Neural progenitor cell (in vitro differentiated cells): Measurements from ENCODE around the gene ARHGAP40. TPM values are rescaled to one million over a fixed set of nuclear protein-coding genes. Genes with fewer than 3 reads are reported as not detected.

Source experiments
- DNase-seq: peaks from one replicate; pipeline ENCODE4 v3.0.0-alpha.2; 2016; ENCODE audit warnings: low spot score
- H2AFZ ChIP-seq: fragments of 200-600 bp; sonication (generic); replicated peaks from 2 replicates; pipeline ENCODE4 v1.6.1; 2016; ENCODE audit warnings: antibody characterized with exemption
- H3F3A ChIP-seq: fragments of 200-600 bp; sonication (generic); 2 replicates; pipeline ENCODE4 v1.6.1; 2016; ENCODE audit warnings: antibody characterized with exemption, low read depth
- H3K27ac ChIP-seq: fragments of 200-600 bp; sonication (generic); 2 replicates; pipeline ENCODE4 v1.5.1; 2016; ENCODE audit warnings: mild to moderate bottlenecking
- H3K27me3 ChIP-seq: fragments of 200-600 bp; sonication (generic); 2 replicates; pipeline ENCODE4 v1.6.1; 2016; ENCODE audit warnings: mild to moderate bottlenecking, moderate library complexity
- H3K36me3 ChIP-seq: fragments of 200-600 bp; sonication (generic); 2 replicates; pipeline ENCODE4 v1.5.1; 2016
- H3K4me1 ChIP-seq: fragments of 200-600 bp; sonication (generic); 2 replicates; pipeline ENCODE4 v1.6.1; 2016; ENCODE audit warnings: mixed run types
- H3K4me2 ChIP-seq: fragments of 200-600 bp; sonication (generic); 2 replicates; pipeline ENCODE4 v1.6.1; 2016
- H3K4me3 ChIP-seq: fragments of 200-600 bp; sonication (generic); 2 replicates; pipeline ENCODE4 v1.5.1; 2016
- H3K79me2 ChIP-seq: fragments of 200-600 bp; sonication (generic); 2 replicates; pipeline ENCODE4 v1.6.1; 2016; ENCODE audit warnings: low read depth
- H3K9ac ChIP-seq: fragments of 200-600 bp; sonication (generic); 2 replicates; pipeline ENCODE4 v1.6.1; 2016
- H3K9me3 ChIP-seq: fragments of 200-600 bp; sonication (generic); 2 replicates; pipeline ENCODE4 v1.5.1; 2016; ENCODE audit warnings: low read depth
- H4K20me1 ChIP-seq: fragments of 200-600 bp; sonication (generic); 2 replicates; pipeline ENCODE4 v1.6.1; 2016; ENCODE audit warnings: low read depth
- H3K27ac Mint-ChIP-seq: 3 replicates; pipeline ENCODE4 v1.8.0; 2021; ENCODE audit warnings: mixed read lengths
- H3K27me3 Mint-ChIP-seq: 2 replicates; pipeline ENCODE4 v1.8.0; 2022; ENCODE audit warnings: low read depth, mild to moderate bottlenecking, inconsistent platforms, moderate library complexity, mixed read lengths; ENCODE audit not compliant: insufficient read depth
- H3K36me3 Mint-ChIP-seq: 3 replicates; pipeline ENCODE4 v1.8.0; 2021; ENCODE audit warnings: mixed read lengths
- H3K4me1 Mint-ChIP-seq: 3 replicates; pipeline ENCODE4 v1.8.0; 2021; ENCODE audit warnings: mixed read lengths
- H3K4me3 Mint-ChIP-seq: 3 replicates; pipeline ENCODE4 v1.8.0; 2021; ENCODE audit warnings: mild to moderate bottlenecking, moderate library complexity, mixed read lengths
- H3K9me3 Mint-ChIP-seq: 3 replicates; pipeline ENCODE4 v1.8.0; 2020; ENCODE audit warnings: mixed read lengths
- CTCF ChIP-seq: fragments of 200-600 bp; sonication (generic); IDR thresholded peaks from 2 replicates; pipeline ENCODE4 v1.5.1; 2017; ENCODE audit warnings: antibody characterized with exemption, mild to moderate bottlenecking
- EZH2 ChIP-seq: fragments of 200-600 bp; sonication (generic); IDR thresholded peaks from 2 replicates; pipeline ENCODE4 v1.6.1; 2017; ENCODE audit warnings: antibody characterized with exemption, mild to moderate bottlenecking, moderate library complexity
- EZH2phosphoT487 ChIP-seq: fragments of 200-600 bp; sonication (generic); IDR thresholded peaks from 2 replicates; pipeline ENCODE4 v1.6.1; 2017; ENCODE audit warnings: antibody characterized with exemption
- total RNA-seq: library from RNA; depleted of rRNA; stranded (reverse); fragments of >200 nt; gene quantifications from 2 replicates; pipeline ENCODE4 v1.2.3, GENCODE V29; 2015; ENCODE audit warnings: low replicate concordance

ARHGAP40 gene
- total RNA-seq, 1 donor from 2014 or later = not detected

GRCh38 chr20:38658879-38659596 lies 57.4 kb downstream of the ARHGAP40 start:
- H3K4me1 ChIP-seq = peaks cover 12% of the 10 kb centered on the region
- peaks cover 34% of the 10 kb centered on the region for H3K27me3 ChIP-seq
- H3K36me3 ChIP-seq = no peaks in the 10 kb centered on the region
- peak overlapping the region; percentile 25 for H3K4me2 ChIP-seq
- H4K20me1 ChIP-seq = peaks cover 4% of the 10 kb centered on the region
- Mint-ChIP-seq H3K36me3 (no peaks in the 10 kb centered on the region), H3K9me3 (no peaks in the 10 kb centered on the region), H3K27ac (no peak overlapping the region), H3K4me1 (peaks cover 6% of the 10 kb centered on the region), H3K27me3 (peaks cover 16% of the 10 kb centered on the region), H3K4me3 (no peak overlapping the region)
- no peak overlapping the region for H3K4me3 ChIP-seq
- peak; percentile 80 for TF ChIP-seq CTCF
- no peak for TF ChIP-seq EZH2
- no peak for TF ChIP-seq EZH2phosphoT487
- no peaks in the 10 kb centered on the region for H3K79me2 ChIP-seq
- H3F3A ChIP-seq = no peaks in the 10 kb centered on the region
- no peak overlapping the region for H3K27ac ChIP-seq
- no peak overlapping the region for H3K9ac ChIP-seq
- H2AFZ ChIP-seq = peak overlapping the region; percentile 14
- peak; percentile 71 for DNase-seq
- no peaks in the 10 kb centered on the region for H3K9me3 ChIP-seq

- Mint-ChIP-seq H3K4me3 (no peak overlapping the region), H3K36me3 (no peaks in the 10 kb centered on the region), H3K27ac (no peak overlapping the region), H3K9me3 (no peaks in the 10 kb centered on the region), H3K4me1 (peaks cover 7% of the 10 kb centered on the region), H3K27me3 (peaks cover 16% of the 10 kb centered on the region)
- Histone ChIP-seq H3K9me3 (no peaks in the 10 kb centered on the region), H4K20me1 (peaks cover 4% of the 10 kb centered on the region), H3K27me3 (peaks cover 30% of the 10 kb centered on the region), H3K79me2 (no peaks in the 10 kb centered on the region), H3K9ac (no peak overlapping the region), H3K4me3 (no peak overlapping the region), H3F3A (no peaks in the 10 kb centered on the region), H2AFZ (peak overlapping the region; percentile 14), H3K36me3 (no peaks in the 10 kb centered on the region), H3K27ac (no peak overlapping the region), H3K4me1 (peaks cover 12% of the 10 kb centered on the region), H3K4me2 (peak overlapping the region; percentile 25)
- TF ChIP-seq EZH2 (no peak), CTCF (no peak), EZH2phosphoT487 (no peak)
- no peak for DNase-seq
Measured at GRCh38 chr20:38659597-38659880, 57.9 kb downstream of the ARHGAP40 start.

- Histone ChIP-seq H3K27ac (no peak overlapping the region), H3K36me3 (no peaks in the 10 kb centered on the region), H3F3A (no peaks in the 10 kb centered on the region), H4K20me1 (peaks cover 4% of the 10 kb centered on the region), H2AFZ (no peak overlapping the region), H3K9me3 (no peaks in the 10 kb centered on the region), H3K27me3 (peaks cover 22% of the 10 kb centered on the region), H3K79me2 (no peaks in the 10 kb centered on the region), H3K9ac (no peak overlapping the region), H3K4me3 (no peak overlapping the region), H3K4me2 (no peak overlapping the region), H3K4me1 (peaks cover 14% of the 10 kb centered on the region)
- H3K27ac Mint-ChIP-seq = no peak overlapping the region
- H3K4me3 Mint-ChIP-seq = no peak overlapping the region
- H3K4me1 Mint-ChIP-seq = peaks cover 15% of the 10 kb centered on the region
- DNase-seq = no peak
- H3K36me3 Mint-ChIP-seq = no peaks in the 10 kb centered on the region
- peaks cover 16% of the 10 kb centered on the region for H3K27me3 Mint-ChIP-seq
- TF ChIP-seq EZH2phosphoT487 (no peak), CTCF (no peak)
- no peaks in the 10 kb centered on the region for H3K9me3 Mint-ChIP-seq
Measured at GRCh38 chr20:38660429-38660828, 58.8 kb downstream of the ARHGAP40 start.
